ENCODE measurements around the gene KDM4D. TPM values are rescaled to one million over a fixed set of nuclear protein-coding genes. Genes with fewer than 3 reads are reported as not detected.

Gene KDM4D
- total RNA-seq, 2 experiments from 2014 or later = 1.3 to 1.4 TPM

DNA sequence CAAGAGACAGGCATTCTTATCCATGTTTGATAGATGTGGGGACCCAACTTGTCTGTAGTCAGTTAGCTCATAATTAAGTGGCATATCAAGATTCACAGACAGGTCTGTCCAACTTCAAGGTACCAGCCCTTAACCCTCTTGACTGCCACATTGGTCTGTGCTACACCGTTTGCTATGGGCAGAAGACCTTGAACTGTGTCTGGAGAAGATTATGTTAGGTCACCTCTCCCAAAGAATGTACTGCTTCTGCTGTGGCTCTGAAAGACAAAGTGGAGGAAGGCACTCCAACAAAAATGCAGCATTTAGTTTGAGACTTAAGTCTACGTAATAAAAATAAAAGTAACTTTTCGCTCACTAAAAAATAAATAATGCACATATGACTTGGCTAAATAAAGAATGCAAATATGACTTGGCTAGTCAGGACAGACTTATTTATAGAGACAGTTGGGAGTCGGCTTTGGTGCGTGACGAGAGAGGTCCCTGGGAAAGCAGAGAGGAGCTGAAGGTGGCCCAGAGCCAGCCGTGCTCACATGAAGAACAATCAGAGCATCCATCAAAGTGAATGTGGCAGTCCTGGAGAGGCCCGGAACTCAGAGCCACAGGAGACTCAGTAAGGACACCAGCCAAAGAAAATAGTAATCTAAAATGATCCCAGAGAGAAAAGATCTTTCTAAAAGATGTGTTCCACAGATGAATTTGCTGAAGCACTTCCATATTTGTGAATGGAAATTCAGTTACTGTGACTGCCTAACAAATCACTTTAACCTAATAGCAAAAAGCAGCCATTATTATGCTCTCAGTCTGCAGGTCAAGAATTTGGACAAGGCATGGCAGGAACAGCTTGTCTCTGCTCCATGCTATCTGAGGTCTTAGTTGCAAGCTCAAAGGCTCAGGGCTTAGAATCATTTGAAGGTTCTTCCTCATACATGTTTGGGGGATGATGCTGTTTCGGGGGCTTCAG is 35.1 kb upstream of the KDM4D start:
- CTCF ChIA-PET = no interaction called here
- peaks cover 7% of the 10 kb centered on the region for H3K4me1 Mint-ChIP-seq
- no peak for DNase-seq
- H3K27me3 Mint-ChIP-seq = peaks cover 8% of the 10 kb centered on the region
- no peaks in the 10 kb centered on the region for H3K9me3 Mint-ChIP-seq (ENCODE audit: low read depth)
- no peak overlapping the region for H3K4me3 Mint-ChIP-seq
- no peaks in the 10 kb centered on the region for H3K36me3 Mint-ChIP-seq
- ATAC-seq = no peak
- H3K27ac Mint-ChIP-seq = no peak overlapping the region

DNA sequence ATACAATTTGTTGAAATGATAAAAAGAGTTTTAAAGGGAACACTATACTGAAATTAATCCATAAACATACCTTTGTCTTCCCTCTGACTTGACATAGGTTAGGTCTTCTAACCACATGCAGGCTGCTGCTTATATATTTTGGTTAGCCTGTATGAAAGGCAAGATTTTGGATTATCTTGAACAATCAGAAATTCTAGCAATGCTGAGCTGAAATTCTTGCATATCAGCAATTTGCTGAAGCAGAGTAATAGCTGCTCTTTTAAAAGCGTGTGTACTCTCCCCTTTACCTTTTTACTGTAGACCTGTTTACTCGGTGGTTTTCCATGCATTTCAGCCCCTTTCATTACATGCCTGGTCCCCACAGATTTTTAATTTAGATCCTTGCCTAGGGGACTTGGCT is 34.2 kb upstream of the KDM4D start:
- Mint-ChIP-seq H3K9me3 (ENCODE audit: low read depth) (no peaks in the 10 kb centered on the region), H3K4me1 (peaks cover 6% of the 10 kb centered on the region), H3K27me3 (peaks cover 10% of the 10 kb centered on the region), H3K27ac (no peak overlapping the region), H3K36me3 (no peaks in the 10 kb centered on the region), H3K4me3 (no peak overlapping the region)
- CTCF ChIA-PET = no interaction called here
- ATAC-seq (no peak), DNase-seq (no peak)

DNA sequence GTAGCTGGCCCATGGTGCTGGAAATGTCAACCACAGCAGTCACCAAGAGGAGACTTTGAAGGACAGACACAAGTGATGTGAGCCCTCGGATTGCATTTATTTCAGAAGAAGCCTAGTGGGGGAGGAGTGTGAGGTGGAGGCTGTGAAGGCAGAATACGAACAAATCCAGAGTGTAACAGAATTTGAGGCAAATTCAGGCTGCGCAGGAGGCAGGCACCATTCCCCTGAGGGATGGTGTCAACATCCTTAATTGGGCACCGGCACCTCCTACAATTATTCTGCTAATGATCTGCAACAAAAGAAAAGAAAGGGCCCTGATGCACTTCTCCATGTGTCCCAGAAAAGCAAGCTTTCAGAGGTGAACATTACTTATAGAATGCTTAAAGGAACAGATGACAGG is 32.4 kb upstream of the KDM4D start:
- ATAC-seq (no peak), DNase-seq (no peak)
- CTCF ChIA-PET = no interaction called here
- Mint-ChIP-seq H3K9me3 (ENCODE audit: low read depth) (no peaks in the 10 kb centered on the region), H3K4me1 (no peaks in the 10 kb centered on the region), H3K36me3 (no peaks in the 10 kb centered on the region), H3K27me3 (peaks cover 13% of the 10 kb centered on the region), H3K27ac (no peak overlapping the region), H3K4me3 (no peak overlapping the region)

DNA sequence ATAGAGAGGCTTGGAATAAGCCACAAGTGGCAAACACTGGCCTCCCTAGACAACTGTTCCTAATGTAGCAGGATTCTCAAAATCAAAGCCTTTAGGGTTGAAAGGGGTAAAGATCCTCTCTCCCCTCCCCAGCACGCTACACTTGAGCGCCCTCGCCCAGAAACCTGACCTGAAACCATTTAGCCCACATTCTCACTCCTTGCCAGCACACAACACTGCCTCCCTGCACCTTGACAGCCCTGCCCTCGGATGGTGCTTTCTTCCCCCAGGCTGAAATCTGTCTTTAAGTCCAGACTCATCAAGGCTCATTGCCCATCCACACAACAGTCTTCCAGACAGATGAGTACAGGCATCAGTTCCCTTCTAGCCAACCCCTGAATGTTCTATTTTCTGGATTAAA is 26.7 kb upstream of the KDM4D start:
- Mint-ChIP-seq H3K9me3 (ENCODE audit: low read depth) (no peaks in the 10 kb centered on the region), H3K27ac (no peak overlapping the region), H3K4me1 (no peaks in the 10 kb centered on the region), H3K36me3 (no peaks in the 10 kb centered on the region), H3K4me3 (no peak overlapping the region), H3K27me3 (peaks cover 13% of the 10 kb centered on the region)
- CTCF ChIA-PET = no interaction called here
- no peak for DNase-seq
- ATAC-seq = no peak

DNA sequence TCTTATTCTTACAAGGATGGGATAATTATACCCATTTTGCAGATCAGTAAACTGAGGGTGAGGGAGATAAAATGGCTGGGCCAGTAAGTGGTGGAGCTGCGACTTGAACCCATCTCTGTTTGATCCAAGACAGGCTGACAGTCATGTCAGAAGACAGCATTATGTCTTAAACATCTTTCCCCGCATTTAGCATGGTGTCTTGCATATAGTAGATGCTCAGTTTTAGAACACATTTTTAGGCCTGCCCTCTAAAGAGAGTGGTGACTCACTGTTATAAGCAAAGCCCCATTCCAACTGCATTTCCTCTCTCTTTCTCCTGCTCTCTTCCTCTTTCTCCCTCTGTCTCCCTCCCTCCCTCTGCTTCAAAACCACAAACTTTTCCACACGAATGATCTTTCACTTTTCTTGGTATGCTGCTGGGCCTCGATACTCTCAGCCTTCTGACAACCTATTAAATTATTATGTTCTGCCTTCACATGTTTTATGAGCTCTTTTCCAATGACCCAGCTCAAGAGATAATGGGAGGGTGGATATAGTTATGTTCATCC is 25.4 kb upstream of the KDM4D start:
- DNase-seq = no peak
- CTCF ChIA-PET = no interaction called here
- Mint-ChIP-seq H3K27me3 (peaks cover 16% of the 10 kb centered on the region), H3K4me3 (no peak overlapping the region), H3K4me1 (no peaks in the 10 kb centered on the region), H3K36me3 (no peaks in the 10 kb centered on the region), H3K27ac (no peak overlapping the region), H3K9me3 (ENCODE audit: low read depth) (no peaks in the 10 kb centered on the region)
- ATAC-seq = no peak

DNA sequence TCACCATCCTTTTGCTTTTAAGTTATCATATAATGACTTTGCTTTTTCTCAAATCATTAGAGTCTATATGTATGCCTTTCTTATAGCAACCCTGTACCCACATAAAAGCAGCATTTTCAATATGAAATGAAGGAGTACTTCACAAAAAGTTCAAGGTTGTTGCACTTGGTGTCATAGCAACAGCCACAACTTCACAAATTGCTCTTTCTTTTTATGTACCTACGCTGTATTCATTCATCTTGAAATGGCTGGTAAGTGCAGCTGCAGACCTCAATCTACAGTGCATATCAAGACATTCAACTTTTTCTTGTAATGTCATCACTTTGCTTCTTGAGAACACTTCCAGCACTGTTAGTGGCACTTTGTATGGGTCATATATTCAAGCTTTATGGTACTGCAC is 18.8 kb upstream of the KDM4D start:
- H3K4me1 Mint-ChIP-seq = no peaks in the 10 kb centered on the region
- peaks cover 9% of the 10 kb centered on the region for H3K27me3 Mint-ChIP-seq
- CTCF ChIA-PET = no interaction called here

DNA sequence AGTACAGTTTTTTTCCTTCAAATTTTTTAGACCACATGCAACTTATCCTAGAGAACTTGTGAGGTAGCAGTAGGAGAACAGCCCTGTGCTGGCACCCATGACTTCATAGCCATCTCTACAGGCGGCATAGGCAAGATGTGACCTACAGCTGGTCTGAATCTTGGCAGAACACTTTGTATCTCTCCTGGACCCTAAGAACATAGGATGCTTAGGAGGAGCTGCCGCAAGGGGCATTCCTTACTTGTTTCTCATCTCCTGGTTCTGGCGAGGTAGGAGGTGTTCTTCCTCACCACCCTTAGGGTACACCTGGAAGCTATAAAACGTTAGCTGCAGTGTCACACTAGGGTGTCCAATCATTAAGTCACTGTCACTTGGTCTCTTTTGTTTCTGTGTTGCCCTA is 16.5 kb upstream of the KDM4D start:
- CTCF ChIA-PET = no interaction called here

More for the DNA sequence above, 18.8 kb upstream of the KDM4D start:
- DNase-seq (no peak), ATAC-seq (no peak)
- H3K36me3 Mint-ChIP-seq = no peaks in the 10 kb centered on the region
- no peak overlapping the region for H3K27ac Mint-ChIP-seq
- no peak overlapping the region for H3K4me3 Mint-ChIP-seq
- no peaks in the 10 kb centered on the region for H3K9me3 Mint-ChIP-seq (ENCODE audit: low read depth)

DNA sequence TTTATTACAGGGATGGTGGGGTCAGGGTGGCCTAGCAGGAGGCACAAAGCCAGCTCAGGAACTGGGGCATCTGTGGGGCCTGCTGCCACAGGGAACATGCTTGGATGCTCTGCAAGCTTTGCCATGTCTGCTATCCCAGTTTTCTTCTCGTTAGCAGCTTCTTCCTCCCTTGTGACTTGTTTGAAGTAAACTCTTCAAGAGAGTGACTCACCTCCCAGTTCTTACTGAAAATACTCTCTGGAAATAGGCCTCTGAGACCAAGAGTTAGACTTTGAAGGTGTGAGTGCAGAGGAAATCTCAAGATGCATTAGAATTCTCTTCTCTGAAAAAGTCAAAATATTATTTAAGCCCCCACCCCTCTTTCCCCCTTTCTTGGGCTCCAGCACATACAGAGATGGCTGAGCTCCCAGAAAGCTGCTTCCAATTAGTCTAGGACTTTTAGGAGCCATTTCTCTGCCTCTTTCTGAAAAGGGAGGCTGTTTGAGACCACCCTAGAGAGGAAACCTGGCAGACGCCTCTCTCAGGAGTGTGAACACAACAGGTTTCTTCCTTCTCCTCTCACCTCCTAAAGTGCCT is 15.3 kb upstream of the KDM4D start:
- Mint-ChIP-seq H3K27me3 (peaks cover 6% of the 10 kb centered on the region), H3K4me1 (no peaks in the 10 kb centered on the region), H3K36me3 (peaks cover 15% of the 10 kb centered on the region), H3K4me3 (no peak overlapping the region), H3K27ac (no peak overlapping the region), H3K9me3 (ENCODE audit: low read depth) (no peaks in the 10 kb centered on the region)
- CTCF ChIA-PET = no interaction called here
- ATAC-seq (no peak), DNase-seq (no peak)

More for the DNA sequence above, 16.5 kb upstream of the KDM4D start:
- no peaks in the 10 kb centered on the region for H3K4me1 Mint-ChIP-seq
- H3K4me3 Mint-ChIP-seq = no peak overlapping the region
- no peak for DNase-seq
- no peaks in the 10 kb centered on the region for H3K9me3 Mint-ChIP-seq (ENCODE audit: low read depth)
- no peak overlapping the region for H3K27ac Mint-ChIP-seq
- ATAC-seq = no peak
- H3K27me3 Mint-ChIP-seq = peaks cover 9% of the 10 kb centered on the region
- H3K36me3 Mint-ChIP-seq = peaks cover 9% of the 10 kb centered on the region

DNA sequence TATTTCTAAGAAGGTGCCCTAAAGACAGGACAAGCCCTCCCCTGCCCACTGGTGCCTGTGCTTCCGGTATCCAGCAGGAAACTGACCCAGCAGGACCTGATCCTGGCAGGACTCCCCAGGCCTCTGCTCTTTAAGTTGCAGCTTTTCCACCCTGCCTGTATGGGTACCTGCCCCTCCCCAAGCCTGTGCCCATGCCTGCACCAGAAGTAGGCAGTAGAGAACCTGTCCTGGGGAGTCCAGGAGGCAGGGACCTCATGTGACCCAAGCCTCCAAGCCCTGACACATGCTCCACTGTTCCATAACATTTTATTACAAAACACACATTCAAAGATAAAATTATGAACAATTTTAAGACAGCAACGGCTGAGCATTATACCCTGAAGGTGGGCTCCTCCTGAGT is 14.3 kb upstream of the KDM4D start:
- no peaks in the 10 kb centered on the region for H3K4me1 Mint-ChIP-seq
- peaks cover 3% of the 10 kb centered on the region for H3K27me3 Mint-ChIP-seq
- CTCF ChIA-PET = no interaction called here
- H3K36me3 Mint-ChIP-seq = peaks cover 21% of the 10 kb centered on the region
- no peak overlapping the region for H3K27ac Mint-ChIP-seq
- no peaks in the 10 kb centered on the region for H3K9me3 Mint-ChIP-seq (ENCODE audit: low read depth)
- no peak for ATAC-seq
- no peak for DNase-seq
- H3K4me3 Mint-ChIP-seq = no peak overlapping the region

DNA sequence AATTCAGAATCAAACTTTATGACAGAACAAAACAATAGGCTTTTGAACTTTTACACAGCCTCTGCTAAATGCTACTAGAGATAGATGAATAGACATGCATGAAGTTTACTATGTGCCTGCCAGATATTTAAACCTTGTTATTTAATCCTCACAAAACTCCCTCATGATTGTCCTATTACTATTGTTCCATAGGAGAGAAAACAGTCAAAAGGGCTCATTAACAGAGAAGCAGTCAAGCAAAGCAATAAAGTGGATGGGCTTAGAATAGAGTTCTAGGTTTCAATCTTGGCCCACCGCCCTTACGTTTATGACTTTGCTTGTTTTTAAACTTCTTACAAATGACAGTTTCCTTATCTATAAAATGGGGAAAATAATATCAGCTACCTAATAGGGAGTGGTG is 13.0 kb upstream of the KDM4D start:
- CTCF ChIA-PET = no interaction called here

DNA sequence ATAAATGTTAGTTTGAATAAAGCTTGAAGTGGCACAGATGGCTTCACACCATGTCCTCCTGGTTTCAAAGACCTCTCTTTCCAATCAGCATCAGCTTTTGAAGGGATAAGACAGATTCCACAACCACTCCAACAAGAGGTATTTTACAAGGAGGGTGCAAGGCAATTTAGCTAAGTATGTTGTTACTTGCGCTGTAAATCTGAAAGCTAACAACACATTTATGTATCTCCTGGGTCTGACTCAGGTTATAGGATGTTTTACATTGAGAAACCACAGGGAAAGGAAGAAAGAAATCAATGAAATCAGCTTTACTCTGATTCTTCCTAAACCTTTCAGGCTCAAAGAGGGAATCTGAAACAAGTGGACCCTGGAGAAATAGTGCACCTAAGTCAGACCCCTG is 12.3 kb upstream of the KDM4D start:
- CTCF ChIA-PET = no interaction called here
- DNase-seq = no peak
- Mint-ChIP-seq H3K4me1 (peaks cover 2% of the 10 kb centered on the region), H3K27me3 (no peaks in the 10 kb centered on the region), H3K27ac (no peak overlapping the region), H3K9me3 (ENCODE audit: low read depth) (no peaks in the 10 kb centered on the region), H3K36me3 (peaks cover 40% of the 10 kb centered on the region), H3K4me3 (no peak overlapping the region)
- no peak for ATAC-seq

More for the DNA sequence above, 13.0 kb upstream of the KDM4D start:
- Mint-ChIP-seq H3K27me3 (no peaks in the 10 kb centered on the region), H3K27ac (no peak overlapping the region), H3K4me1 (peaks cover 2% of the 10 kb centered on the region), H3K36me3 (peaks cover 33% of the 10 kb centered on the region), H3K4me3 (no peak overlapping the region), H3K9me3 (ENCODE audit: low read depth) (no peaks in the 10 kb centered on the region)
- DNase-seq (no peak), ATAC-seq (no peak)

DNA sequence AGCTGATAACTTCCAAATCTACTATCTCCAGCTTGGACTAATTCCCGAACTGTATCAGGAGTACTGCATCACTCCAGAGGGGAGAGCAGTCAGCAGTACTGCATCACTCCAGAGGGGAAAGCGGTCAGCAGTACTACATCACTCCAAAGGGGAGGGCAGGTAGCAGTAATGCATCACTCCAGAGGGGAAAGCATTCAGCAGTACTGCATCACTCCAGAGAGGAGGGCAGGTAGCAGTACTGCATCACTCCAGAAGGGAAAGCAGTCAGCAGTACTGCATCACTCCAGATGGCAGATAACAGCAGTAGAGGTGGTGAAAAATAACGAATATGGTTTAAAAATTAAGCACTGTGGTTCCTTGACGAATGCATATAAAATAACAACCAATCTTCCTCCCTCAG is 8.6 kb upstream of the KDM4D start:
- H3K9me3 Mint-ChIP-seq (ENCODE audit: low read depth) = no peaks in the 10 kb centered on the region
- H3K4me3 Mint-ChIP-seq = no peak overlapping the region
- no peak overlapping the region for H3K27ac Mint-ChIP-seq
- no peaks in the 10 kb centered on the region for H3K27me3 Mint-ChIP-seq
- peaks cover 60% of the 10 kb centered on the region for H3K36me3 Mint-ChIP-seq
- H3K4me1 Mint-ChIP-seq = peaks cover 11% of the 10 kb centered on the region
- DNase-seq = no peak
- CTCF ChIA-PET = no interaction called here
- no peak for ATAC-seq

DNA sequence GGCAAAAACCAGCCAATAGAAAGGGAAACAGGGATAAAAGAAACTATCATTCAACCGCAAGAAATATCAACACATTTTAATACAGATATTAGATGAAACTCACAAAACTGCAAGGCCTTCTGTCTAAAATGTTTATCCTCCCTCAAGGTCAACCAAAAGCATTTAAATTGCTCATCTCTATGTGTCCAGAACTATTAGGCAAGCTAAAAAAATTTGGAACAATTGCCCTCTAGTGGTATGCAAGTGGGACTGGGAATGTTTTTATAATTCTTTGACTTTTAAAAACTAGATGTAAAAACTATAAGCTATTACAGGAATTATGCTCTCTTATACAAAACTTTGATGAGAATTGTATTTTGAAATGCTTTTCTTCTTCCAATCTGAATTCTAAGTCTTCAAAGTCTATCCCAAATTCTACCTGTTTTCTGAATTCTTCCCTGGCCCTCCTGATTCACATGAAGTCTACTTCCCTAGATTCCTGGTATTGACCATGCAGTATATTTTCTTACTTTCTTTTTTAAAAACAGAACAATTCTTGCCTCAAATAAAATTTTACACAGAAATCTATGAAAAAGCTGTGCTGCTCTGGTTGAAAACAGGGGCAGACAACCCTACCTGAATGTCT is 5.1 kb upstream of the KDM4D start:
- no peak for ATAC-seq
- Mint-ChIP-seq H3K9me3 (ENCODE audit: low read depth) (no peaks in the 10 kb centered on the region), H3K27me3 (no peaks in the 10 kb centered on the region), H3K27ac (no peak overlapping the region), H3K36me3 (peaks cover 56% of the 10 kb centered on the region), H3K4me1 (peaks cover 29% of the 10 kb centered on the region), H3K4me3 (no peak overlapping the region)
- CTCF ChIA-PET = interaction anchor here (0.5 to 2.7 kb wide), 4 partner anchors 25 to 182 kb away, joined by 3 to 7 read pairs (median 3); no protein-coding TSS in a partner anchor
- DNase-seq = no peak
